Spleen (tissue), 11 donors: ENCODE results near the gene ZNF415. TPM values are rescaled to one million over a fixed set of nuclear protein-coding genes. Genes with fewer than 3 reads are reported as not detected.
A peak's percentile ranks its signal among the peaks of the same experiment; 100 is the strongest.

Experiments used
- DNase-seq: peaks from one replicate; pipeline ENCODE4 v3.0.0-alpha.2; 2020
- H3K27ac ChIP-seq, 8 donors: fragments of 200-600 bp; sonication (generic) in 7 of 8; 1 replicate in 4 of 8; 2 replicates in 4 of 8; pipeline versions ENCODE4 v1.5.0 to v1.8.0; 2016 to 2021; ENCODE audit warnings: inconsistent platforms in 4 of 8, mild to moderate bottlenecking in 4 of 8, moderate library complexity in 1 of 8
- H3K27me3 ChIP-seq, 7 donors: fragments of 200-600 bp; sonication (generic) in 6 of 7; replicated peaks in 1 of 7; 1 replicate in 4 of 7; 2 replicates in 3 of 7; pipeline versions ENCODE4 v1.5.0 to v1.8.0; 2016 to 2021; ENCODE audit warnings: inconsistent platforms in 3 of 7, mild to moderate bottlenecking in 1 of 7
- H3K36me3 ChIP-seq, 6 donors: fragments of 200-600 bp; sonication (generic) in 5 of 6; 1 replicate in 4 of 6; 2 replicates in 2 of 6; pipeline versions ENCODE4 v1.5.0 to v1.8.0; 2016 to 2021; ENCODE audit warnings: inconsistent platforms in 2 of 6
- H3K4me1 ChIP-seq, 6 donors: fragments of 200-600 bp; sonication (generic) in 5 of 6; 1 replicate in 3 of 6; 2 replicates in 3 of 6; pipeline versions ENCODE4 v1.5.0 to v1.8.0; 2016 to 2021; ENCODE audit warnings: inconsistent platforms in 3 of 6
- H3K4me3 ChIP-seq, 8 donors: fragments of 200-600 bp; sonication (generic) in 7 of 8; 1 replicate in 4 of 8; 2 replicates in 4 of 8; pipeline versions ENCODE4 v1.5.0 to v1.8.0; 2016 to 2021; ENCODE audit warnings: inconsistent platforms in 4 of 8, mild to moderate bottlenecking in 4 of 8, moderate library complexity in 2 of 8
- H3K9me3 ChIP-seq, 8 donors: fragments of 200-600 bp; sonication (generic) in 7 of 8; 1 replicate in 4 of 8; 2 replicates in 4 of 8; pipeline versions ENCODE4 v1.5.0 to v1.8.0; 2016 to 2021; ENCODE audit warnings: inconsistent platforms in 4 of 8
- POLR2A ChIP-seq, 3 donors: fragments of 450-650 bp; IDR thresholded peaks; one replicate each; pipeline ENCODE4 v1.5.1; 2017; ENCODE audit warnings: antibody characterized with exemption in 3 of 3, mild to moderate bottlenecking in 1 of 3
- POLR2AphosphoS5 ChIP-seq, 3 donors: sonication (generic); formaldehyde crosslinking; IDR thresholded peaks; one replicate each; pipeline ENCODE4 v1.5.1; 2017; ENCODE audit warnings: antibody characterized with exemption in 3 of 3
- WGBS, 5 donors: extraction: QIAGEN DNeasy Blood & Tissue Kit in 3 of 5; methylation state at CpG; one replicate each; pipeline versions ENCODE4 v1.1.5 to v1.1.7; 2013 to 2018; 5-methylcytosine and 5-hydroxymethylcytosine counted together
- intact Hi-C: fragments of 100-400 bp; cut with DNase I; formaldehyde crosslinking; loops from one replicate; pipeline ENCODE4 v1.15.0; 2023; ENCODE audit warnings: low total_unique reads
- polyA plus RNA-seq, 3 donors: library from polyadenylated mRNA; stranded (reverse); fragments of 200-250 nt; gene quantifications; one replicate each; pipeline ENCODE4 v1.2.1, GENCODE V29; 2013
- total RNA-seq, 7 donors: library from RNA; depleted of rRNA in 3 of 7; stranded (reverse); fragments of >200 nt in 3 of 7; fragmentation: NEBNext Ultra II Directional in 4 of 7; extraction: Animal tissue kit (Norgen Biotek cat#: 25700) in 4 of 7; gene quantifications; one replicate each; pipeline versions ENCODE4 v1.1.0 to v1.2.1, GENCODE V29; 2016 to 2021
- TF ChIP-seq, protein P1 (sequence below), 11 experiments: fragments of 200-600 bp in 7 of 11; fragments of 450-650 bp in 4 of 11; sonication (generic) in 4 of 11; IDR thresholded peaks in 8 of 11; conservative IDR thresholded peaks in 3 of 11; 1 replicate in 7 of 11; 2 replicates in 4 of 11; pipeline versions ENCODE4 v1.4.0 to v1.8.0; 2016 to 2021; ENCODE audit warnings: antibody characterized with exemption in 11 of 11, inconsistent platforms in 4 of 11, mild to moderate bottlenecking in 1 of 11
- donor health status: healthy with polysubstance abuse.
- donor health status: DM: no; HTN: no; CAD: no; lungs with moderate emphysema.
- donor health status: DM: no; HTN: no; CAD: no.
- donor health status: Bipolar disorder and iron deficiency.
- donor health status: healthy.
- donor health status: DM: no; HTN: no; CAD: no.
- donor health status: DM: yes; HTN: yes; CAD: no.

The ZNF415 gene
- total and polyA plus RNA-seq, 10 donors: 2.8 to 17.0 (median 9.6) TPM

GRCh38 chr19:53068199-53068598, 64.5 kb downstream of the ZNF415 start:
- H3K4me1 ChIP-seq: no peaks in the 10 kb centered on the region
- 96 to 100% (median 98%) methylated on average over 4 of the region's 4 CpGs for WGBS, 5 donors
- no peak overlapping the region for H3K27ac ChIP-seq
- peak overlapping the region in 1 of 8 donors; percentile 38 for H3K4me3 ChIP-seq
- intact Hi-C loops: no loop called here
- H3K36me3 ChIP-seq: peaks cover 51 to 79% (median 65%) of the 10 kb centered on the region in 6 donors
- TF ChIP-seq, protein P1, sequence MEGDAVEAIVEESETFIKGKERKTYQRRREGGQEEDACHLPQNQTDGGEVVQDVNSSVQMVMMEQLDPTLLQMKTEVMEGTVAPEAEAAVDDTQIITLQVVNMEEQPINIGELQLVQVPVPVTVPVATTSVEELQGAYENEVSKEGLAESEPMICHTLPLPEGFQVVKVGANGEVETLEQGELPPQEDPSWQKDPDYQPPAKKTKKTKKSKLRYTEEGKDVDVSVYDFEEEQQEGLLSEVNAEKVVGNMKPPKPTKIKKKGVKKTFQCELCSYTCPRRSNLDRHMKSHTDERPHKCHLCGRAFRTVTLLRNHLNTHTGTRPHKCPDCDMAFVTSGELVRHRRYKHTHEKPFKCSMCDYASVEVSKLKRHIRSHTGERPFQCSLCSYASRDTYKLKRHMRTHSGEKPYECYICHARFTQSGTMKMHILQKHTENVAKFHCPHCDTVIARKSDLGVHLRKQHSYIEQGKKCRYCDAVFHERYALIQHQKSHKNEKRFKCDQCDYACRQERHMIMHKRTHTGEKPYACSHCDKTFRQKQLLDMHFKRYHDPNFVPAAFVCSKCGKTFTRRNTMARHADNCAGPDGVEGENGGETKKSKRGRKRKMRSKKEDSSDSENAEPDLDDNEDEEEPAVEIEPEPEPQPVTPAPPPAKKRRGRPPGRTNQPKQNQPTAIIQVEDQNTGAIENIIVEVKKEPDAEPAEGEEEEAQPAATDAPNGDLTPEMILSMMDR (IDR thresholded peaks at IDR 0.05 in 8 of 11, conservative IDR thresholded peaks at IDR 0.05 in 3 of 11): no peak
- TF ChIP-seq POLR2AphosphoS5 (IDR thresholded peaks at IDR 0.05) (no peak), POLR2A (IDR thresholded peaks at IDR 0.05) (no peak)
- DNase-seq: no peak
- no peaks in the 10 kb centered on the region for H3K27me3 ChIP-seq
- H3K9me3 ChIP-seq: peaks cover 41 to 100% (median 100%) of the 10 kb centered on the region in 8 donors

GRCh38 chr19:53057904-53058580, 74.7 kb downstream of the ZNF415 start:
- Histone ChIP-seq H3K4me1 (no peaks in the 10 kb centered on the region), H3K9me3 (peaks cover 0 to 100% (median 98%) of the 10 kb centered on the region in 8 donors), H3K27ac (no peak overlapping the region), H3K36me3 (no peaks in the 10 kb centered on the region), H3K27me3 (peaks cover 0 to 22% (median 0%) of the 10 kb centered on the region in 7 donors), H3K4me3 (peak overlapping the region in 2 of 8 donors; percentile 5 to 34)
- no peak for DNase-seq
- TF ChIP-seq POLR2AphosphoS5 (IDR thresholded peaks at IDR 0.05) (peak; percentile 27 to 55 (median 39)), POLR2A (IDR thresholded peaks at IDR 0.05) (no peak)
- TF ChIP-seq, protein P1 (IDR thresholded peaks at IDR 0.05 in 8 of 11, conservative IDR thresholded peaks at IDR 0.05 in 3 of 11): no peak
- intact Hi-C loops: no loop called here
- 7 to 19% (median 9%) methylated on average over 59 of the region's 59 CpGs for WGBS, 5 donors

Other genes starting within 250 kb of the ZNF415 start
- 10 to 100 TPM; 11.2 to 23.9 (median 17.1) TPM for gene ZNF320, start 235.3 kb downstream of the ZNF415 start, total RNA-seq
- 1 to 10 TPM; 3.1 to 3.9 (median 3.5) TPM for gene ZNF320, start 235.3 kb downstream of the ZNF415 start, polyA plus RNA-seq
- gene ZNF888, start 209.5 kb downstream of the ZNF415 start, total RNA-seq: 1 to 10 TPM; 4.3 to 7.7 (median 5.4) TPM
- gene ZNF888, start 209.5 kb downstream of the ZNF415 start, polyA plus RNA-seq: 1 to 10 TPM; 2.0 to 2.6 (median 2.2) TPM
- gene ZNF816, start 170.0 kb downstream of the ZNF415 start, total RNA-seq: 10 to 100 TPM in 5 of 7 donors, 1 to 10 TPM in 2; 8.1 to 16.1 (median 12.5) TPM
- 1 to 10 TPM; 4.1 to 7.2 (median 4.7) TPM for gene ZNF816, start 170.0 kb downstream of the ZNF415 start, polyA plus RNA-seq
- gene ERVV-1, start 119.0 kb downstream of the ZNF415 start, total RNA-seq: not detected
- not detected for gene ERVV-1, start 119.0 kb downstream of the ZNF415 start, polyA plus RNA-seq
- not detected for gene ERVV-2, start 88.2 kb downstream of the ZNF415 start, total RNA-seq
- gene ERVV-2, start 88.2 kb downstream of the ZNF415 start, polyA plus RNA-seq: not detected
- 100 to 1,000 TPM in 3 of 7 donors, 10 to 100 TPM in 4; 80.3 to 154 (median 98.6) TPM for gene ZNF160, start 29.5 kb downstream of the ZNF415 start, total RNA-seq
- 10 to 100 TPM; 14.4 to 30.1 (median 17.3) TPM for gene ZNF160, start 29.5 kb downstream of the ZNF415 start, polyA plus RNA-seq
- 10 to 100 TPM; 20.2 to 41.5 (median 31.2) TPM for gene ZNF347, start 26.1 kb upstream of the ZNF415 start, total RNA-seq
- 1 to 10 TPM; 2.9 to 5.9 (median 3.8) TPM for gene ZNF347, start 26.1 kb upstream of the ZNF415 start, polyA plus RNA-seq
- 1 to 10 TPM; 2.8 to 7.3 (median 4.9) TPM for gene ZNF665, start 60.4 kb upstream of the ZNF415 start, total RNA-seq
- 1 to 10 TPM; 1.9 to 4.4 (median 2.9) TPM for gene ZNF665, start 60.4 kb upstream of the ZNF415 start, polyA plus RNA-seq
- gene ZNF677, start 122.0 kb upstream of the ZNF415 start, total RNA-seq: 10 to 100 TPM; 14.6 to 30.2 (median 20.3) TPM
- gene ZNF677, start 122.0 kb upstream of the ZNF415 start, polyA plus RNA-seq: 1 to 10 TPM; 8.3 to 8.8 (median 8.3) TPM
- gene VN1R2, start 125.4 kb upstream of the ZNF415 start, total RNA-seq: not detected
- not detected for gene VN1R2, start 125.4 kb upstream of the ZNF415 start, polyA plus RNA-seq
- gene VN1R4, start 134.8 kb upstream of the ZNF415 start, total RNA-seq: not detected
- gene VN1R4, start 134.8 kb upstream of the ZNF415 start, polyA plus RNA-seq: not detected
- gene ZNF845, start 200.8 kb upstream of the ZNF415 start, total RNA-seq: 10 to 100 TPM in 2 of 7 donors, 1 to 10 TPM in 5; 7.1 to 10.5 (median 8.6) TPM
- 1 to 10 TPM; 2.0 to 3.0 (median 2.3) TPM for gene ZNF845, start 200.8 kb upstream of the ZNF415 start, polyA plus RNA-seq
- 10 to 100 TPM in 5 of 7 donors, 1 to 10 TPM in 2; 7.9 to 20.6 (median 15.3) TPM for gene ZNF525, start 232.8 kb upstream of the ZNF415 start, total RNA-seq
- 1 to 10 TPM; 6.1 to 7.5 (median 7.4) TPM for gene ZNF525, start 232.8 kb upstream of the ZNF415 start, polyA plus RNA-seq